Keratinocyte (primary cell): ENCODE measurements around the gene OR1A1. TPM values are rescaled to one million over a fixed set of nuclear protein-coding genes. Genes with fewer than 3 reads are reported as not detected.

Source experiments
- DNase-seq: peaks from one replicate; pipeline ENCODE4 v3.0.0-alpha.2; 2011; ENCODE audit warnings: low read depth, missing footprints, low spot score
- FAIRE-seq: peaks from 2 replicates; lab custom pipeline; 2011; peaks lifted over from hg19 to GRCh38; lab: Jason Lieb, UNC
- H2AFZ ChIP-seq: 2 replicates; pipeline ENCODE4 v1.6.0; 2012; ENCODE audit warnings: low read length, control low read depth, inconsistent platforms; ENCODE audit not compliant: control insufficient read depth
- H3K27ac ChIP-seq: 2 replicates; pipeline ENCODE4 v1.5.1; 2011; ENCODE audit warnings: low read length; ENCODE audit not compliant: control insufficient read depth, insufficient read depth
- H3K27me3 ChIP-seq: 3 replicates; pipeline ENCODE4 v1.6.0; 2011; ENCODE audit warnings: low read length; ENCODE audit not compliant: control insufficient read depth, insufficient read depth; ENCODE audit errors: extremely low read depth
- H3K36me3 ChIP-seq, 2 experiments: 2 replicates in 1 of 2; 3 replicates in 1 of 2; pipeline ENCODE4 v1.5.1; 2011; ENCODE audit warnings: low read length in 2 of 2, mild to moderate bottlenecking in 1 of 2; ENCODE audit not compliant: control insufficient read depth in 2 of 2, insufficient read depth in 2 of 2; ENCODE audit errors: extremely low read depth in 1 of 2
- H3K4me1 ChIP-seq: 3 replicates; pipeline ENCODE4 v1.5.1; 2011; ENCODE audit warnings: low read length; ENCODE audit not compliant: control insufficient read depth, insufficient read depth; ENCODE audit errors: extremely low read depth
- H3K4me2 ChIP-seq: 3 replicates; pipeline ENCODE4 v1.6.0; 2011; ENCODE audit warnings: low read depth, low read length; ENCODE audit not compliant: control insufficient read depth, insufficient read depth; ENCODE audit errors: extremely low read depth
- H3K4me3 ChIP-seq, 3 experiments: fragments of 200-600 bp in 1 of 3; sonication (generic) in 1 of 3; 2 replicates in 2 of 3; 3 replicates in 1 of 3; pipeline ENCODE4 v1.5.1; 2011 to 2016; ENCODE audit warnings: low read length in 3 of 3, mild to moderate bottlenecking in 3 of 3, control low read depth in 2 of 3, inconsistent platforms in 1 of 3, low read depth in 1 of 3, mixed read lengths in 1 of 3, mixed run types in 1 of 3, moderate library complexity in 1 of 3; ENCODE audit not compliant: control insufficient read depth in 2 of 3, insufficient read depth in 2 of 3; ENCODE audit errors: extremely low read depth in 1 of 3
- H3K79me2 ChIP-seq: 2 replicates; pipeline ENCODE4 v1.6.0; 2012; ENCODE audit warnings: low read length; ENCODE audit not compliant: control insufficient read depth, insufficient read depth
- H3K9ac ChIP-seq: 3 replicates; pipeline ENCODE4 v1.6.0; 2011; ENCODE audit warnings: low read length; ENCODE audit not compliant: control insufficient read depth, insufficient read depth; ENCODE audit errors: extremely low read depth
- H3K9me1 ChIP-seq: 3 replicates; pipeline ENCODE4 v1.6.0; 2011; ENCODE audit warnings: low read length; ENCODE audit not compliant: control insufficient read depth, insufficient read depth; ENCODE audit errors: extremely low read depth
- H3K9me3 ChIP-seq: 2 replicates; pipeline ENCODE4 v1.5.1; 2012; ENCODE audit warnings: low read depth, low read length; ENCODE audit not compliant: control insufficient read depth
- H4K20me1 ChIP-seq: 3 replicates; pipeline ENCODE4 v1.6.0; 2011; ENCODE audit warnings: low read length; ENCODE audit not compliant: control insufficient read depth, insufficient read depth; ENCODE audit errors: extremely low read depth
- EZH2 ChIP-seq: IDR thresholded peaks from one replicate; pipeline ENCODE4 v1.6.1; 2012; ENCODE audit warnings: inconsistent platforms, mild to moderate bottlenecking, low read length, moderate library complexity
- dilution Hi-C: fragments of 300-500 bp; cut with MboI; formaldehyde crosslinking; loops from one replicate; pipeline ENCODE4 v1.7.0; 2020; ENCODE audit warnings: low sequenced_read_pairs; ENCODE audit not compliant: extremely low pct_ligation_motif_present
- polyA plus RNA-seq, 5 experiments: library from polyadenylated mRNA; depleted of rRNA in 3 of 5; stranded (reverse) in 3 of 5; stranded (forward) in 1 of 5; unstranded in 1 of 5; fragments of >200 nt; gene quantifications; 1 replicate in 1 of 5; 2 replicates in 3 of 5; 3 replicates in 1 of 5; pipeline versions ENCODE4 v1.2.1 to v1.2.3, GENCODE V29; 2011 to 2012; ENCODE audit warnings: missing spikeins in 2 of 5, low read depth in 1 of 5, low replicate concordance in 1 of 5
- TF ChIP-seq, protein P1 (sequence below), 3 experiments: IDR thresholded peaks in 1 of 3; conservative IDR thresholded peaks in 1 of 3; optimal IDR thresholded peaks in 1 of 3; 2 replicates in 2 of 3; 3 replicates in 1 of 3; pipeline versions ENCODE3 to v1.5.1; 2011; ENCODE audit warnings: low read length in 3 of 3, mild to moderate bottlenecking in 3 of 3, moderate library complexity in 2 of 3, control low read depth in 1 of 3, inconsistent platforms in 1 of 3; ENCODE audit not compliant: insufficient read depth in 2 of 3; ENCODE audit errors: extremely low read depth in 1 of 3

OR1A1 gene
- polyA plus RNA-seq, 1 donor (not counting 4 experiments of a cell fraction or from before 2014, with no cell fraction given): not detected

- no peaks in the 10 kb centered on the region for H3K9me1 ChIP-seq
- no peaks in the 10 kb centered on the region for H3K4me1 ChIP-seq
- no peak overlapping the region for H3K4me2 ChIP-seq
- TF ChIP-seq, protein P1, sequence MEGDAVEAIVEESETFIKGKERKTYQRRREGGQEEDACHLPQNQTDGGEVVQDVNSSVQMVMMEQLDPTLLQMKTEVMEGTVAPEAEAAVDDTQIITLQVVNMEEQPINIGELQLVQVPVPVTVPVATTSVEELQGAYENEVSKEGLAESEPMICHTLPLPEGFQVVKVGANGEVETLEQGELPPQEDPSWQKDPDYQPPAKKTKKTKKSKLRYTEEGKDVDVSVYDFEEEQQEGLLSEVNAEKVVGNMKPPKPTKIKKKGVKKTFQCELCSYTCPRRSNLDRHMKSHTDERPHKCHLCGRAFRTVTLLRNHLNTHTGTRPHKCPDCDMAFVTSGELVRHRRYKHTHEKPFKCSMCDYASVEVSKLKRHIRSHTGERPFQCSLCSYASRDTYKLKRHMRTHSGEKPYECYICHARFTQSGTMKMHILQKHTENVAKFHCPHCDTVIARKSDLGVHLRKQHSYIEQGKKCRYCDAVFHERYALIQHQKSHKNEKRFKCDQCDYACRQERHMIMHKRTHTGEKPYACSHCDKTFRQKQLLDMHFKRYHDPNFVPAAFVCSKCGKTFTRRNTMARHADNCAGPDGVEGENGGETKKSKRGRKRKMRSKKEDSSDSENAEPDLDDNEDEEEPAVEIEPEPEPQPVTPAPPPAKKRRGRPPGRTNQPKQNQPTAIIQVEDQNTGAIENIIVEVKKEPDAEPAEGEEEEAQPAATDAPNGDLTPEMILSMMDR (optimal IDR thresholded peaks at IDR 0.05 in 1 of 3, IDR thresholded peaks at IDR 0.05 in 1 of 3, conservative IDR thresholded peaks at IDR 0.05 in 1 of 3; ENCODE audit: extremely low read depth in 1 of 3, insufficient read depth in 2 of 3, low read length in 3 of 3): no peak
- no peak for TF ChIP-seq EZH2
- H3K79me2 ChIP-seq: no peaks in the 10 kb centered on the region
- DNase-seq: no peak
- H3K36me3 ChIP-seq: no peaks in the 10 kb centered on the region
- dilution Hi-C loops: no loop called here
- H3K9me3 ChIP-seq: no peaks in the 10 kb centered on the region
- no peaks in the 10 kb centered on the region for H3K27me3 ChIP-seq
- FAIRE-seq: no peak
- H2AFZ ChIP-seq: no peak overlapping the region
- no peak overlapping the region for H3K27ac ChIP-seq
- H3K4me3 ChIP-seq: no peak overlapping the region
- H4K20me1 ChIP-seq: no peaks in the 10 kb centered on the region
- H3K9ac ChIP-seq: no peak overlapping the region
Measured at GRCh38 chr17:3208484-3208883, 1.0 kb downstream of the OR1A1 start.

DNA sequence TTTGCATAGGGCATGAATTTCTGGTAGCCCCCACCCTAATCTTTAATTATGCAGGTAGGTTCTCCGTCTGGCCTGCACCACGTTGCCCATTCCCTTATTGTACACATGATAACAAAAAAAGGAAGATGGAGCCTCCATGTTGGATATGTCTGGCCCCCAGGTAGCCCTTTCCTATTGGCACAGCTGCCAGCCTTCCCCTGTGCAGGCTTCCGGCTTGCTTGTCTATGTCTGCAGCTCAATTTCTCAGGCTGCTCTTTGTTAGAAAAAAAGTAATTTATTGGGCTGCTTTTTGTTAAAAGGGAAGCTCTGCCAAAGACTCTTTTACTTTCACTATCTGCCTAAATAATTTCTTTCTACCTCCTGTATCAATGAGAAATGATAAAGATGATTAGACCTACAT, 5.5 kb downstream of the OR1A1 start:
- DNase-seq (no peak), FAIRE-seq (no peak)
- H3K4me1 ChIP-seq: no peaks in the 10 kb centered on the region
- no peak overlapping the region for H3K4me2 ChIP-seq
- no peaks in the 10 kb centered on the region for H3K9me3 ChIP-seq
- H3K4me3 ChIP-seq: no peak overlapping the region
- no peak overlapping the region for H3K9ac ChIP-seq
- no peaks in the 10 kb centered on the region for H3K27me3 ChIP-seq
- no peak overlapping the region for H2AFZ ChIP-seq
- no peak for TF ChIP-seq EZH2
- TF ChIP-seq, protein P1 (optimal IDR thresholded peaks at IDR 0.05 in 1 of 3, IDR thresholded peaks at IDR 0.05 in 1 of 3, conservative IDR thresholded peaks at IDR 0.05 in 1 of 3; ENCODE audit: extremely low read depth in 1 of 3, insufficient read depth in 2 of 3, low read length in 3 of 3): no peak
- H3K79me2 ChIP-seq: no peaks in the 10 kb centered on the region
- no peak overlapping the region for H3K27ac ChIP-seq
- dilution Hi-C loops: no loop called here
- no peaks in the 10 kb centered on the region for H3K36me3 ChIP-seq
- H4K20me1 ChIP-seq: no peaks in the 10 kb centered on the region
- no peaks in the 10 kb centered on the region for H3K9me1 ChIP-seq
